ENCODE measurements around the gene OR6C75. TPM values are rescaled to one million over a fixed set of nuclear protein-coding genes. Genes with fewer than 3 reads are reported as not detected.

Gene OR6C75
- not detected for polyA plus RNA-seq (2012; ENCODE audit: insufficient read length, low read depth)

GRCh38 chr12:55362675-55363074 lies at the start of gene OR6C75:
Gene OR6C75 (plus strand): TSS chr12:55362975. CDS start chr12:55365111, 2,136 bp downstream.
- no peak for TF ChIP-seq REST (IDR thresholded peaks at IDR 0.05; ENCODE audit: insufficient read depth in 1 of 2, low read depth in 2 of 2, low read length in 2 of 2)
- no peak for TF ChIP-seq POLR2AphosphoS5 (IDR thresholded peaks at IDR 0.05; ENCODE audit: low read depth, low read length)
- TF ChIP-seq SIN3A (IDR thresholded peaks at IDR 0.05; ENCODE audit: borderline replicate concordance, insufficient read depth, low read length) = no peak
- TF ChIP-seq TAF1 (IDR thresholded peaks at IDR 0.05; ENCODE audit: borderline replicate concordance, insufficient read depth, low read length) = no peak
- no peak for TF ChIP-seq FOXP2 (optimal IDR thresholded peaks at IDR 0.05; ENCODE audit: borderline replicate concordance, extremely low read depth, extremely low read length, insufficient read depth)

GRCh38 chr12:55314043-55314442 lies 48.7 kb upstream of the OR6C75 start, which contains the start of gene OR6C1:
Gene OR6C1 (plus strand): TSS chr12:55314343. CDS start chr12:55320600, 6,257 bp downstream.
- TF ChIP-seq SIN3A (IDR thresholded peaks at IDR 0.05; ENCODE audit: borderline replicate concordance, insufficient read depth, low read length) = no peak
- TF ChIP-seq TAF1 (IDR thresholded peaks at IDR 0.05; ENCODE audit: borderline replicate concordance, insufficient read depth, low read length) = no peak
- no peak for TF ChIP-seq POLR2AphosphoS5 (IDR thresholded peaks at IDR 0.05; ENCODE audit: low read depth, low read length)

GRCh38 chr12:55320201-55320600 lies 42.6 kb upstream of the OR6C75 start:
- TF ChIP-seq SIN3A (IDR thresholded peaks at IDR 0.05; ENCODE audit: borderline replicate concordance, insufficient read depth, low read length) (no peak), FOXP2 (optimal IDR thresholded peaks at IDR 0.05; ENCODE audit: borderline replicate concordance, extremely low read depth, extremely low read length, insufficient read depth) (no peak), TAF1 (IDR thresholded peaks at IDR 0.05; ENCODE audit: borderline replicate concordance, insufficient read depth, low read length) (no peak), POLR2AphosphoS5 (IDR thresholded peaks at IDR 0.05; ENCODE audit: low read depth, low read length) (no peak), REST (IDR thresholded peaks at IDR 0.05; ENCODE audit: insufficient read depth in 1 of 2, low read depth in 2 of 2, low read length in 2 of 2) (no peak)

GRCh38 chr12:55330446-55330845 lies 32.3 kb upstream of the OR6C75 start, which contains the start of gene OR6C3:
Gene OR6C3 (plus strand): TSS chr12:55330746. CDS start chr12:55331701, 955 bp downstream.
- TF ChIP-seq REST (IDR thresholded peaks at IDR 0.05; ENCODE audit: insufficient read depth in 1 of 2, low read depth in 2 of 2, low read length in 2 of 2) = no peak
- TF ChIP-seq TAF1 (IDR thresholded peaks at IDR 0.05; ENCODE audit: borderline replicate concordance, insufficient read depth, low read length) = no peak
- TF ChIP-seq SIN3A (IDR thresholded peaks at IDR 0.05; ENCODE audit: borderline replicate concordance, insufficient read depth, low read length) = no peak
- no peak for TF ChIP-seq FOXP2 (optimal IDR thresholded peaks at IDR 0.05; ENCODE audit: borderline replicate concordance, extremely low read depth, extremely low read length, insufficient read depth)
- no peak for TF ChIP-seq POLR2AphosphoS5 (IDR thresholded peaks at IDR 0.05; ENCODE audit: low read depth, low read length)

GRCh38 chr12:55336002-55336401 lies 26.8 kb upstream of the OR6C75 start:
- TF ChIP-seq POLR2AphosphoS5 (IDR thresholded peaks at IDR 0.05; ENCODE audit: low read depth, low read length) (no peak), SIN3A (IDR thresholded peaks at IDR 0.05; ENCODE audit: borderline replicate concordance, insufficient read depth, low read length) (no peak), FOXP2 (optimal IDR thresholded peaks at IDR 0.05; ENCODE audit: borderline replicate concordance, extremely low read depth, extremely low read length, insufficient read depth) (no peak), REST (IDR thresholded peaks at IDR 0.05; ENCODE audit: insufficient read depth in 1 of 2, low read depth in 2 of 2, low read length in 2 of 2) (no peak), TAF1 (IDR thresholded peaks at IDR 0.05; ENCODE audit: borderline replicate concordance, insufficient read depth, low read length) (no peak)

Measured in PFSK-1 (cell line).